ENCODE data around the gene CPA3.
A peak's percentile ranks its signal among the peaks of the same experiment; 100 is the strongest.

The CPA3 gene

GRCh38 chr3:148856384-148856783 is 8.7 kb upstream of the CPA3 start:
- Histone ChIP-seq H3K27ac (ENCODE audit: low read length) (no peak overlapping the region), H3K9ac (ENCODE audit: low read depth, low read length) (no peak overlapping the region), H3K4me1 (ENCODE audit: insufficient read depth, low read length) (no peaks in the 10 kb centered on the region), H3K79me2 (ENCODE audit: insufficient read depth, low read length) (no peaks in the 10 kb centered on the region), H4K20me1 (ENCODE audit: insufficient read depth, low read length) (no peaks in the 10 kb centered on the region), H3K4me2 (ENCODE audit: insufficient read depth, low read length) (no peak overlapping the region), H2AFZ (ENCODE audit: low read depth, low read length) (no peak overlapping the region), H3K4me3 (ENCODE audit: low read depth in 1 of 2, low read length in 2 of 2) (no peak overlapping the region), H3K9me3 (ENCODE audit: insufficient read depth, low read length, severe bottlenecking) (no peaks in the 10 kb centered on the region), H3K36me3 (ENCODE audit: insufficient read depth, low read length) (no peaks in the 10 kb centered on the region), H3K27me3 (ENCODE audit: insufficient read depth, low read length, poor library complexity) (peaks cover 3% of the 10 kb centered on the region)
- DNase-seq (no peak), ATAC-seq (ENCODE audit: insufficient read depth, low read depth) (no peak)
- no peak for TF ChIP-seq EZH2 (IDR thresholded peaks at IDR 0.05; ENCODE audit: borderline replicate concordance, low read depth, low read length, severe bottlenecking)
- TF ChIP-seq CTCF (IDR thresholded peaks at IDR 0.05; ENCODE audit: borderline replicate concordance, extremely low read depth, low read length, poor library complexity, severe bottlenecking): no peak

- Histone ChIP-seq H3K4me1 (ENCODE audit: insufficient read depth, low read length) (no peaks in the 10 kb centered on the region), H3K9me3 (ENCODE audit: insufficient read depth, low read length, severe bottlenecking) (no peaks in the 10 kb centered on the region), H4K20me1 (ENCODE audit: insufficient read depth, low read length) (no peaks in the 10 kb centered on the region), H3K79me2 (ENCODE audit: insufficient read depth, low read length) (no peaks in the 10 kb centered on the region), H2AFZ (ENCODE audit: low read depth, low read length) (no peak overlapping the region), H3K4me3 (ENCODE audit: low read depth in 1 of 2, low read length in 2 of 2) (no peak overlapping the region), H3K4me2 (ENCODE audit: insufficient read depth, low read length) (no peak overlapping the region), H3K27ac (ENCODE audit: low read length) (no peak overlapping the region), H3K27me3 (ENCODE audit: insufficient read depth, low read length, poor library complexity) (peaks cover 7% of the 10 kb centered on the region), H3K9ac (ENCODE audit: low read depth, low read length) (no peak overlapping the region), H3K36me3 (ENCODE audit: insufficient read depth, low read length) (no peaks in the 10 kb centered on the region)
- TF ChIP-seq CTCF (IDR thresholded peaks at IDR 0.05; ENCODE audit: borderline replicate concordance, extremely low read depth, low read length, poor library complexity, severe bottlenecking) (no peak), EZH2 (IDR thresholded peaks at IDR 0.05; ENCODE audit: borderline replicate concordance, low read depth, low read length, severe bottlenecking) (no peak)
- no peak for DNase-seq
- no peak for ATAC-seq (ENCODE audit: insufficient read depth, low read depth)
These were observed 7.8 kb upstream of the CPA3 start for GRCh38 chr3:148857316-148857715.

GRCh38 chr3:148861277-148861869 is 3.7 kb upstream of the CPA3 start:
- Histone ChIP-seq H3K4me2 (ENCODE audit: insufficient read depth, low read length) (no peak overlapping the region), H3K9ac (ENCODE audit: low read depth, low read length) (no peak overlapping the region), H3K27ac (ENCODE audit: low read length) (no peak overlapping the region), H4K20me1 (ENCODE audit: insufficient read depth, low read length) (no peaks in the 10 kb centered on the region), H3K4me1 (ENCODE audit: insufficient read depth, low read length) (no peaks in the 10 kb centered on the region), H3K79me2 (ENCODE audit: insufficient read depth, low read length) (no peaks in the 10 kb centered on the region), H3K4me3 (ENCODE audit: low read depth in 1 of 2, low read length in 2 of 2) (no peak overlapping the region), H3K27me3 (ENCODE audit: insufficient read depth, low read length, poor library complexity) (peaks cover 11% of the 10 kb centered on the region), H3K36me3 (ENCODE audit: insufficient read depth, low read length) (no peaks in the 10 kb centered on the region), H3K9me3 (ENCODE audit: insufficient read depth, low read length, severe bottlenecking) (no peaks in the 10 kb centered on the region), H2AFZ (ENCODE audit: low read depth, low read length) (no peak overlapping the region)
- ATAC-seq (ENCODE audit: insufficient read depth, low read depth): peak; percentile 64; the same call in 2 of the 3 replicates
- TF ChIP-seq EZH2 (IDR thresholded peaks at IDR 0.05; ENCODE audit: borderline replicate concordance, low read depth, low read length, severe bottlenecking): no peak
- peak; percentile 72 for TF ChIP-seq CTCF (IDR thresholded peaks at IDR 0.05; ENCODE audit: borderline replicate concordance, extremely low read depth, low read length, poor library complexity, severe bottlenecking)
- no peak for DNase-seq
